ENCODE data around the gene SPINT3.
"Not testable (repeated sequence)": the region's sequence is repeated elsewhere in the genome, so short reads cannot be mapped to it uniquely, and the experiment has no call there.

Gene SPINT3

DNA sequence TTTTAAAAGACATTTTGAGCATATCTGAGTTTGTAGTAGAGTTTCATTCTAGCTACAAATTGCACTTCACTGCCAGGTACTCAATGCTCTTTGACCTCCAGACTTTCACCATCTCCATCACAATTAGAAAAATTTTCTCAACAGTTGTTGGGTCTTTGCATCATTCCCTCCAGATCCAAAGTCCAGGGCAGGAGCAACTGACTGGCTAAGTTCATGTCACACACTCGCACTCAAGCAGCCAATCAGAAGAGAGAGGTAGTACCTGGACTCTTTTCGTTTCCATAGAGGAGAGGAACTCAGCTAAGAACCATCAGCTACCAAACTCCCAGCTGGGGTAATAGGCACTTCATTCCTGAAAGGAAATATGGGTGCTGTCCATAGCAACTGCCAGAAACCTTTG, 9.0 kb downstream of the SPINT3 start:
- DNase-seq (ENCODE audit: extremely low spot score, insufficient read length, low read depth): no peak
- FAIRE-seq: no peak

DNA sequence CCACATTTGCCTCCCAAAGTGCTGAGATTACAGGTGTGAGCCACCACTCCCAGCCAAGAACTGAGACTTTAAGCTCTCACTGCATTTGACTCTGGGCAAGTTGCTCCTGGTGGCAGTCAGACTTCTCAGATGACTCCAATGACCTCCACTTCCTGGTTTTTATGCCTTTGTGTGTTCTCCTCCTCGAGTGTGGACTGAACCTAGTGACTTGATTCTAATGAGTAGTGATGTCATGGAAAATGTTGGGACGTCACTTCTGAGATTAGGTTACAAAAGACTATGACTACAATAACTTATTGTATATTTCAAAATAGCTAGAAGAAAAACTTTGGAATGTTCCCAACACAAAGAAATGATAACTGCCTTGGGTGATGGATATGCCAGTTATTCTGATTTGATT, 12.0 kb downstream of the SPINT3 start:
- no peak for FAIRE-seq
- no peak for DNase-seq (ENCODE audit: extremely low spot score, insufficient read length, low read depth)

DNA sequence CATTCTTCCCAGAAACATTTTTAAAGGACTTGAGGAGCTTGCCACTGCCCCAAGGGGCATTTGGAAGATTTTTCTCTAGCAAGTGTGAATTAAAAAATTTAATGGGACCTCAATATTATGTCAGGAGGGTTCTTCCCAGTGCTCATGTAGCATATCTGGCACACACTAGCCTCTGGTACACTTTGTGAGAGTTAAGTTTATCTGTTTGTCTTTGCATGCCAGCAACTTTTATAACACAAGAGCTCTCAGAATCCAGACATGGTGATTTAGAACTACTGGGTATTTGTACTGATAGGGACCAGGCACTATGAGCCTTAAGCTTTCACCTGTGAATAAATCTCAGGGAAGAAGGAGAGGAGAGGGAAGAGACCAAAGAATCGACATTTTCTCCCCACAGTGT, 12.9 kb downstream of the SPINT3 start:
- FAIRE-seq (no peak), DNase-seq (ENCODE audit: extremely low spot score, insufficient read length, low read depth) (no peak)

DNA sequence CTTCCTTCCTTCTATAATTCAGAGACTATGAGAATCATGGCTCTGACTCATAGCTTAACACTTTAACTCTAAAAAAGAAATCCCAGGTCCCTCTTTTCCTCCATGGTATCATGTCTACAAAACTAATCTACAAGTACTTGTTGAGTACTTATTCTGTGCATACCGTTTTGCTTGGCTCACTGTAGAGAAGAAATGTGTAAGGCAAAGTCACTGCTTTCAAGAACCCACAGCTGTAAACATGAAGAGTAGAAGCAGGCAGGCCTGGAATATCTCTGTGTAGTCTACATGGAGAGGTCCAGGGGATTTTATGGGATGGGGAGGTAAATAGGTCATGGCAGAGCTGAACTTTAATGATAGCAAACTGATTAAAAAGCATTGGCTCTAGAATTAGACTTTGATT, 13.8 kb downstream of the SPINT3 start:
- FAIRE-seq (no peak), DNase-seq (ENCODE audit: extremely low spot score, insufficient read length, low read depth) (no peak)

DNA sequence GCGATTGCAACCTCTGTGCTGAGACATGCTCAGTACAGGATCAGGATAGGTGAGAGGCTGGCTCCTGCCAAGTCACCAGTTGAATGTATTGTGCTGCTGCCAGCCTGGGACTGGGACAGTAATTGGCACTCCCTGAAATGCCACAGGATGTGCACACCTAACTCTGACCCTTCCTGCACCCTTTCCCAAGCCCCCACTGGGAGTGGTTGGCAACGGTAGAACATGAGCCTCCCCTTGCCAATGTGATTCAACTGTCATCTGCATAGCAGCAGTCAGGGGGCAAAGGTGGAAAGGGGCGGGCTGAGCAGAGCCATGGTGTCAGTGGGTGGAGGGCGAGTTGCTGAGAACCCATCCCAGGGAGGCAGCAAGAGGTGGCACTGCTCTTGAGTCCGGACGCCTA, 15.4 kb downstream of the SPINT3 start:
- FAIRE-seq: no peak
- no peak for DNase-seq (ENCODE audit: extremely low spot score, insufficient read length, low read depth)

DNA sequence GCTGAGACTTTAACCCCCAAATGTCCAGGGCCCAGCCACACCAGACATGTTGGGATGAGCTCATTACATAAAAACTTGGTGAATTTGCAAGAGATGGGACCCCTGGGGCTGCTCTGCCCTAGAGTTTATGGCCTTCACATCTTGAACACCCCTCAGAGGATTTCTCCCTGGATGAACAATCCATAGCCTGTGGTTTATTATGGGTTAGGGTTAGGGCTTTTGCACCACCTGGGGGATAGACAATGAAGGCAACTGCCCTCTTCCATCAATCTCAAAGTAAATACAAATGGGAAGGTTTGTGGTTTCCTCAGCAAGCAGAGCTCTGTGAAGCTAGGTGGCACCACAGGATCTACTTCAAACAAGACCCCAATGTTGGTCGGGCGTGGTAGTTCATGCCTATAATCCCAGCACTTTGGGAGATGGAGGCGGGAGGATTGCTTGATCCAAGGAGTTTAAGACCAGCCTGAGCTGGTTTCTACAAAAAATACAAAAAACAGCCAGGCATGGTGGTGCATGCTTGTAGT, 17.4 kb downstream of the SPINT3 start:
- DNase-seq (ENCODE audit: extremely low spot score, insufficient read length, low read depth) (no peak), FAIRE-seq (no peak)

DNA sequence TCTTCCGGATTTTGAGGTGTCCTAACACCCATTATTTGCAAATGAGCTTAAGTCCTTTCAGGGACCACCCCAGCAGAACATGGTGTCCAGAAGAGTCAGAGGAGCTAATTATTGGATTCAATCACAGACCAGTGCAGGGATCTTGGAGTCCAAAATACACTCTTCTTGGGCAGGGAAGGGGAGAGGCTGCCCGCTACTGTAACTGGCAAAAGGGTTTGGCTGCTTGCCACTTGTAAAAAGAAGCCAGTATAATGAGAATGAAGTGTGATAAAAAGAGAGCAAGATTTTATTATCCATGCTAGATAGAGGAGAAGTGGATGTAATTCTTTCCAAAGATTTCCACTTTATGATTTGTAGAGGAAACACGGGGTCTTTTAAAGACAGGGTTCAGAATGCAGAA, 19.3 kb downstream of the SPINT3 start:
- FAIRE-seq: no peak
- DNase-seq (ENCODE audit: extremely low spot score, insufficient read length, low read depth): no peak

DNA sequence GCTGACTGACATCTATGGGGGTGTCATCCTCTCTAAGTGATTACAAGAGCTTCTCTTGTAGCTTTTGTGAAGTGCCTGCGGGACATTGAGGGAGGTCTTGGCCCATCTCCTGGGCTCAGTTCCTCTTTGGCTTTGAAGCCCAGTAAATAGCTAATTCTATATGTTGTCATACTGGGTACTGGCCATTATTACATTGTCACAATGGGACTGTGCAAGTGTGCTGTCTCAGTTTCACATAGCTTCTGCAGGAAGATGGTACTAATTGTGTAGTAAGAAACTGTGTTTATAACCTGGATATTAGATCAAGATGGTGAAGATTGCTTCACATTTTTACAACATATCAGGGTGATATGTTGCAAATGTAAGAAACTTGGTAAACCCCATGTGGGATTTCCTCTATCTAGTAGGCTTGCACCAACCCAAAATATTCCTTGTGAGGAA, 19.9 kb downstream of the SPINT3 start:
- DNase-seq (ENCODE audit: extremely low spot score, insufficient read length, low read depth) (no peak), FAIRE-seq (no peak)

DNA sequence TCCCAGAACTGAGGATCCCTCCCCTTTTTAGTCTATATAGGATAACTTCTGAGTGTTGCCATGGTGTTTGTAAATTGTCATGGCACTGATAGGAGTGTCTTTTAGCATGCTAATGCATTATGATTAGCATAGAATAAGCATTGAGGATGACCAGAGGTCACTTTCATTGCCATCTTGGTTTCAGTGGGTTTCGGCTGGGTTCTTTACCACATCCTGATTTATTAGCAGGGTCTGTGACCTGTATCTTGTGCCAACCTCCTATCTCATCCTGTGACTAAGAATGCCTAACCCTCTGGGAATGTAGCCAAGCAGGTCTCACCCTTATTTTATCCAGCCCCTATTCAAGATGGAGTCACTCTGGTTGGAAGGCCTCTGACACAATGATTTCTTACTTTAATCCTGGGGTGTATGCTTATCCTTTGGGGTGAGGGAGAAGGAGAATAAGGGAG, 26.3 kb downstream of the SPINT3 start:
- DNase-seq (ENCODE audit: extremely low spot score, insufficient read length, low read depth): no peak
- FAIRE-seq: no peak

DNA sequence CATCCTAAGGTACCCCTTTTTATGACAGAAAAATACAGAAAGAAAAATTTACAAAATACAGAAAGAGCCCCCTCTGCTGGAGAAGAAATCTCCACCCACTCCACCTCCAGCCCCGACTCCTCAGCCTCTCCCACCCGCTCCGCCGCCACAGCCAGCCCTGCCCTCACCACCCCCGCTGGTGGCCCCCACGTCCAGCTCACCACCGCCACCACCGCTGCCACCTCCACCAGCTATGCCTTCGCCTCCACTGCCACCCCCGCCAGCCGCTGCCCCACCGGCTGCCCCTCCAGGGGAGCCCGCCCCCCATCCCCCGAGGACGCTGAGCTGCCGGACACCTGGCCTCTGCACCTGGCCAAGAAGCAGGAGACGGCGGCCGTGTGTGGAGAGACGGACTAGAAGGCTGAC, 28.2 kb downstream of the SPINT3 start:
- DNase-seq (ENCODE audit: extremely low spot score, insufficient read length, low read depth) (no peak), FAIRE-seq (no peak)

DNA sequence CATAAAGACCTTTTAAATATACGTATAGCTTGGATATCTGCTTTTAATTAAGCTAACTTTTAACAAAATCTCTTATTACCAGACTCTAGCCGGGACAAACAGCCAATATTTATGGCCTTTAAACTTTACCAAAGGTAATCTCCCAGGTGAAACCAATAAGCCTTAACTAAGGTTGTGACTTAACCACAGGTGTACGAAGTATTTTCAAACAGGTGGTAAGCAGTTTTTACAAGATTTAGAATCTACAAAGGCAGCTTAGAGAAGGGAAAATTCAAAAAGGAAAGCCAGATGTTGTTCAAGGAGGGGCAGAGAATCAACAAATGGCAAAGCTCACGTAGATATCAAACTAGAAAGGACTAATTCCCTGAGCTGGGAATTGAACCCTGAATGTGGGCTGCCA, 30.0 kb downstream of the SPINT3 start:
- FAIRE-seq (no peak), DNase-seq (ENCODE audit: extremely low spot score, insufficient read length, low read depth) (no peak)

DNA sequence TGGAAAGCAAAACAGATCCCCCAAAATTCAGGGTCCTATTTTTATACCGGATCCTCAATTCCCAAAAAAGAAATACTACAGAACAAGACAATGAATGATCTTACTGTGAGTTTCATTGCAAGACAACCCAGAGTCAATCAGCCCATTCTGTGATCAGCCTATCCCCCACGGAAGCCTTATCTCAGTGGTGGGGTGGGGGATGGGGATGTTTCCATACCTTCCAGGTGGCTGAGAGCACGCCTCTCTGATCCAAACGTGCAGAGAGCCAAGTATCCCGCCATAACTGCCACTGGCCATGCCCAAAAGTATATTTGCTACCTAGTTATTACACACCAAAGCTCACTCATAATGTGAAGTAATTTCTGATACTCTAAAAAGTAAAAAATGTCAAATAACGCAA, 30.7 kb downstream of the SPINT3 start:
- FAIRE-seq (no peak), DNase-seq (ENCODE audit: extremely low spot score, insufficient read length, low read depth) (no peak)

DNA sequence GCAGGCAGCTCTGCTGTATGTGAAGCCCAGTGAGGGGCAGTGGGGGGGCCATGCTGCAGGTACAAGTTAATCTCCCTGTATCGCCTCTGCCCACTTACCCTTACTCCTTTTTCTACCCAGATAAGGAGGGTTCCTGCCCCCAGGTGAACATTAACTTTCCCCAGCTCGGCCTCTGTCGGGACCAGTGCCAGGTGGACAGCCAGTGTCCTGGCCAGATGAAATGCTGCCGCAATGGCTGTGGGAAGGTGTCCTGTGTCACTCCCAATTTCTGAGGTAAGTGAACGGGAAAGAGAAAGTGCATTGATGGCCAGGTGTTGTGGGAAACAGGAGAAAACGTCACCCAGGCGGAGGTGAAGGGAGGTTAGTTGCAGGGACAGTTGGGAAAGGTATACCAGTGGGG, 35.6 kb downstream of the SPINT3 start:
- FAIRE-seq (no peak), DNase-seq (ENCODE audit: extremely low spot score, insufficient read length, low read depth) (no peak)

DNA sequence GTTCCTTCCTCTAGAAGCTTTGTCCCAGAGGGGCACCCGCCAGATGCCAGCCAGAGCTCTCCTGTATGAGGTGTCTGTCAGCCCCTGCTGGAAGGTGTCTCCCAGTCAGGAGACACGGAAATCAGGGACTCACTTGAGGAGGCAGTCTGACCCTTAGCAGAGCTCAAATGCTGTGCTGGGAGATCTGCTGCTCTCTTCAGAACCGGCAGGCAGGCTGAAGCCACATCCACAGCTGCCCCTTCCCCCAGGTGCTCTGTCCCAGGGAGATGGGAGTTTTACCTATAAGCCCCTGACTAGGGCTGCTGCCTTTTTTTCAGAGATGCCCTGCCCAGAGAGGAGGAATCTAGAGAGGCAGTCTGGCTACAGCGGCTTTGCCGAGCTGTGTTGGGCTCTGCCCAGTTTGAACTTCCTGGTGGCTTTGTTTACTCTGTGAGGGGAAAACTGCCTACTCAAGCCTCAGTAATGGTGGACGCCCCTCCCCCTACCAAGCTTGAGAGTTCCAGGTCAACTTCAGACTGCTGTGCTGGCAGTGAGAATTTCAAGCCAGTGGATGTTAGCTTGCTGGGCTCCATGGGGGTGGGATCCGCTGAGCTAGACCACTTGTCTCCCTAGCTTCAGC, 37.8 kb downstream of the SPINT3 start:
- not testable (repeated sequence) for DNase-seq (ENCODE audit: extremely low spot score, insufficient read length, low read depth); FAIRE-seq

DNA sequence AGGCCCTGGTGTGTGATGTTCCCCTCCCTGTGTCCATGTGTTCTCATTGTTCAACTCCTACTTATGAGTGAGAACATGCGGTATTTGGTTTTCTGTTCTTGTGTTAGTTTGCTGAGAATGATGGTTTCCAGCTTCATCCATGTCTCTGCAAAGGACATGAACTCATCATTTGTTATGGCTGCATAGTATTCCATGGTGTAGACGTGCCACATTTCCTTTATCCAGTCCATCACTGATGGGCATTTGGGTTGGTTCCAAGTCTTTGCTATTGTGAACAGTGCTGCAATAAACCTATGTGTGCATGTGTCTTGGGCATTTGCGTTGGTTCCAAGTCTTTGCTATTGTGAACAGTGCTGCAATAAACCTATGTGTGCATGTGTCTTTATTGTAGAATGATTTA, 43.1 kb downstream of the SPINT3 start:
- not testable (repeated sequence) for DNase-seq (ENCODE audit: extremely low spot score, insufficient read length, low read depth); FAIRE-seq

DNA sequence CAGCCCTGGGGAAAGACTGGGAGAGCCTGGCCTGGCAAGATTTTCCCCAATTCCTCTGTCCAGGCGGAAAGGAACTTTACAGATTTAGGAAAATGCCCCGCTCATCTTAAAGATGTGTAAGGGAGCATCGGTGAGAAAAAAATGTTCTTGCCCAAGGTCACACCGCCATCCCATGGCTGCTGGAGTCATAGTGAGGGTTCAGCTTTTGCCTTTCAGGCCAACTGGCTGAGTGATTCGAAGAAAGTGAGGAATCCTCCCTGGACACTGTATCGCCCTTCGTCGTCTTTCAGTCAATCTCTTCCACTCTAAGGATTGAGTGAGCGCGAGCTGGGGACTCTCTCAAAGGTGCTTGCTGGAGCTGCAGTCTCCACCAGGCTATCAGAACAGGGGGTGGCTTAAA, 44.5 kb downstream of the SPINT3 start:
- DNase-seq (ENCODE audit: extremely low spot score, insufficient read length, low read depth): no peak

DNA sequence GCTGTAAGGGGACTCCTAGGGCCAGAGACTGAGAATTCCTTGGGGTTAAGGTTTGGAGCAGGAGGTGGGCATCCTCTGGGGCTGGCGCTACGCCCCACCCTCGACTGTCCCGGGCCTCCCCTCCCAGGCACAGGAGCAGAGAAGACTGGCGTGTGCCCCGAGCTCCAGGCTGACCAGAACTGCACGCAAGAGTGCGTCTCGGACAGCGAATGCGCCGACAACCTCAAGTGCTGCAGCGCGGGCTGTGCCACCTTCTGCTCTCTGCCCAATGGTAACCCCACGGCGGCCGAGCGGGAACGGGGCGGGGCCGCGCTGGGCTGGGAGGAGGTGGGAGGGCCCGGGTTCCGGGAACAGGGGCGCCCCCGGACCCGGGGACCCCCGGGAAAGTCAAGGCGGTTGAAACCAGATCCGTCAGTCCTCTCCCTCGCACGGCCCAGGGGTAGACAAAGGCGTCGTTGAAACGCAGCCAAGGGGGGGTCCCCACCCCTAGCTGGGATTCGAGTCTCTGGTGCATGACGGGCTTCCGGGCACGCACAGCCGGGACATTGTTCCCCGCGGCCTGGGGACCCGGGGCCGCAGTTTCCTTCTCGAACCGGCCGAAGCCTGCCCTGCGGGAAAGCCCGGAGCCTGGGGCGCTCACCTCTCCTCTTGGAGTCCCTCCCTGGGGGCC, 45.0 kb downstream of the SPINT3 start:
- no peak for DNase-seq (ENCODE audit: extremely low spot score, insufficient read length, low read depth)
- FAIRE-seq: peak; percentile 68

More for the DNA sequence above, 44.5 kb downstream of the SPINT3 start:
- peak; percentile 39 for FAIRE-seq

DNA sequence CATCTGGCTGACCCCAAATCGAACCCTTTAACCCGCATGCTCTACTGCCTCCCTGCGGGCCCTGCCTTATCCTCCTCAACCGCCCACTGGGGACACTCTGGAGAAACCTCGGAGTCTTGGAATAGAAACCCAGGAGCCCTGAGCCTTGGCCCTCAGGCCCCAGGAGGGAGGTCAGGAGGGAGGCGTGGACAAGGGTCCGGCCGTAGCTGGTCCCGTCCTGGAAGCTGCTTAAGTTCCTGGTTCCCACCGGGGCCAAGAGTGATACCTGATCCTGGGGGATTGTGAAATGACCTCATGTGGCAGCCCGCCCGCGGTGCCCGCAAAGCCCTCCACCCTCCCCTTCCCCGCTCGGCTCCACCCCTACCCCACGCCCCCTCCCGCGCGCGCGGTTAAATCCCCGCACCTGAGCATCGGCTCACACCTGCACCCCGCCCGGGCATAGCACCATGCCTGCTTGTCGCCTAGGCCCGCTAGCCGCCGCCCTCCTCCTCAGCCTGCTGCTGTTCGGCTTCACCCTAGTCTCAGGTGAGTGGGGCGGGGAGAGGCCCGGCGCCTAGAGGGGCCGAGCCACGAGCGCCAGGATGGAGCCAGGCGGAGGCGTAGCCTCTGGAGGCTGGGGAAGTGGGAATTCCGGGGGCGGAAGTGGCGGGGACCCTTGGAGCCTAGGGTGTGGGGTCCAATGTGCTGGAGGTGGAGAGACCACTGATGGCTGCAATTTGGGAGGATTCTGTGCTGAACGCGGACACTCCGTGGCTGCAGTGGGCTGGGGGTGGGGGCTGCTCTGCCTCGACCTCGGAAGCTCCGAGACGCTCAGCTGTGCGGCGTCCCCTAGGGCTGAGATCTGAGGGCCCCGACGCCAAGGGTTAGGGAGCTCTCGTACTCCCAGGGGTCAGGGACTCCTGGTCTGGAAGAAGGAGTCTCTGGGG, 45.8 kb downstream of the SPINT3 start, which contains the start of gene WFDC2:
Gene WFDC2 (plus strand): TSS at position 418 of the 926 bp plus-strand sequence. CDS start 29 bp downstream, at position 447.
- FAIRE-seq (no peak), DNase-seq (ENCODE audit: extremely low spot score, insufficient read length, low read depth) (no peak)

DNA sequence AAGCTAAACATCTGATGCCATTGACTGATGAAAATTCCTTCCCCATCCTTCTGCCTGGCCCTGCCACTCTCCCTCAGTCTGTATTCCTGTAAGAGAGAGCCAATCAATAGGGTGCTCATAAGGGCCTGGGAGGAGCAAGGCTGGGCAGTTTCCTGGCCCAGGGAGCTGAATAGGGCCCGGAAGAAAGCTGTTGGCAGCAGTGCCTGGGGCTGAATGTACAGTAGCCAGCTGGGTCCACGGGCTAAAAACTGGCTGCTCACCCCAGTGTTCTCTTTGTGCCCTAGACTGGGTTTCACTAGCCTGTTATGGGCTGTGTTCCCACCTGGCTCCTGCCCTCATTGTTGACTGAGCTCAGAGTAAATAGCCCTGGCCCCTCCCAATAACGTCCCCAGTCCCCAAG, 47.6 kb downstream of the SPINT3 start:
- no peak for FAIRE-seq

DNA sequence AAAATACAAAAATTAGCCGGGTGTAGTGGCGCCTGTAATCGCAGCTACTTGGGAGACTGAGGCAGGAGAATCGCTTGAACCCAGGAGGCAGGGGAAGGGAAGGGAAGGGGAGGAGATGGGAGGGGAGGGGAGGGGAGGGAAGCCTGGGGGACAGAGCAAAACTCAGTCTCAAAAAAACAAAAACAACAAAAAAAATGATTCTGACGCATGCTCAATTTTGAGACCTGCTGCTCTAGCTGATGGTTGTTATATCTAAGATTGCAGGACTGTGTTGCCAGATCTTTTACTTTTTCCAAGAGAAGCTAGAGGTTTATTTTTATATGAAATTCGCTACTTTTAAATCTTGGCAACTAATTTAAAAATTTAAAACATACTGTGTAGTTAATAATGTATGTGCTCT, 48.2 kb downstream of the SPINT3 start:
- DNase-seq (ENCODE audit: extremely low spot score, insufficient read length, low read depth) (no peak), FAIRE-seq (no peak)

More for the DNA sequence above, 47.6 kb downstream of the SPINT3 start:
- DNase-seq (ENCODE audit: extremely low spot score, insufficient read length, low read depth): no peak
